IMR-90 (cell line): ENCODE results near the gene TRIM32. TPM values are rescaled to one million over a fixed set of nuclear protein-coding genes. Genes with fewer than 3 reads are reported as not detected.

Experiments
- ATAC-seq: fragments of 200-7000 bp; cut with Tn5 transposase; 2 replicates; pipeline ENCODE4 v1.9.1; 2020; ENCODE audit warnings: low read depth, mild to moderate bottlenecking, moderate library complexity
- BruUV-seq: library from RNA; stranded (reverse); fragments of 400-500 nt; replicated peaks from 2 replicates; lab custom pipeline; 2021; lab: Mats Ljungman, UMichigan
- CTCF ChIA-PET: fragments of 300-600 bp; formaldehyde crosslinking; extraction: SDS; loops from one replicate; lab custom pipeline; 2021; ENCODE audit warnings: antibody characterized with exemption; lab: Yijun Ruan, JAX
- POLR2A ChIA-PET: fragments of 300-600 bp; sonication (Branson Sonifier 250); formaldehyde crosslinking; loops from one replicate; lab custom pipeline; 2022; ENCODE audit warnings: antibody characterized with exemption; ENCODE audit not compliant: unreplicated experiment; lab: Charles Lee
- DNase-seq: peaks from one replicate; pipeline ENCODE4 v3.0.0; 2013
- H2AFZ ChIP-seq: replicated peaks from 2 replicates; pipeline ENCODE3; 2013; ENCODE audit warnings: low read length, mild to moderate bottlenecking; ENCODE audit not compliant: poor library complexity
- H2AK5ac ChIP-seq: 2 replicates; pipeline ENCODE4 v1.6.1; 2013; ENCODE audit warnings: low read depth, low read length, inconsistent platforms
- H2AK9ac ChIP-seq: replicated peaks from 2 replicates; pipeline ENCODE3; 2013; ENCODE audit warnings: mild to moderate bottlenecking, low read depth, low read length, moderate library complexity; ENCODE audit not compliant: poor library complexity
- H2BK120ac ChIP-seq: 2 replicates; pipeline ENCODE4 v1.6.1; 2013; ENCODE audit warnings: low read depth, low read length, inconsistent platforms
- H2BK15ac ChIP-seq: 3 replicates; pipeline ENCODE4 v1.6.1; 2013; ENCODE audit warnings: low read depth, low read length, inconsistent platforms
- H2BK20ac ChIP-seq: 2 replicates; pipeline ENCODE4 v1.6.1; 2013; ENCODE audit warnings: low read depth, mild to moderate bottlenecking, inconsistent platforms, low read length, moderate library complexity
- H2BK5ac ChIP-seq: 2 replicates; pipeline ENCODE4 v1.6.1; 2013; ENCODE audit warnings: mild to moderate bottlenecking, low read depth, low read length, inconsistent platforms; ENCODE audit not compliant: poor library complexity, severe bottlenecking
- H3K14ac ChIP-seq: replicated peaks from 2 replicates; pipeline ENCODE4 v1.6.1; 2013; ENCODE audit warnings: low read depth, low read length, inconsistent platforms
- H3K18ac ChIP-seq: 2 replicates; pipeline ENCODE4 v1.6.1; 2013; ENCODE audit warnings: low read depth, low read length, control low read depth
- H3K23ac ChIP-seq: 2 replicates; pipeline ENCODE4 v1.6.1; 2013; ENCODE audit warnings: low read depth, low read length, inconsistent platforms
- H3K27ac ChIP-seq: 2 replicates; pipeline ENCODE4 v1.5.1; 2013; ENCODE audit warnings: mild to moderate bottlenecking, control low read depth, low read length; ENCODE audit not compliant: insufficient read depth
- H3K27me3 ChIP-seq: 2 replicates; pipeline ENCODE4 v1.6.1; 2013; ENCODE audit warnings: low read length; ENCODE audit not compliant: control insufficient read depth, insufficient read depth
- H3K36me3 ChIP-seq: 2 replicates; pipeline ENCODE4 v1.6.1; 2013; ENCODE audit warnings: low read length, mixed read lengths; ENCODE audit not compliant: control insufficient read depth, insufficient read depth
- H3K4ac ChIP-seq: 2 replicates; pipeline ENCODE4 v1.6.1; 2013; ENCODE audit warnings: low read depth, low read length, inconsistent platforms
- H3K4me1 ChIP-seq: 2 replicates; pipeline ENCODE4 v1.6.1; 2013; ENCODE audit warnings: low read length, mixed read lengths; ENCODE audit not compliant: control insufficient read depth, insufficient read depth
- H3K4me2 ChIP-seq: 2 replicates; pipeline ENCODE4 v1.6.1; 2013; ENCODE audit warnings: low read depth, mild to moderate bottlenecking, control low read depth, low read length, moderate library complexity
- H3K4me3 ChIP-seq: 2 replicates; pipeline ENCODE4 v1.5.1; 2013; ENCODE audit warnings: low read depth, mild to moderate bottlenecking, control low read depth, low read length, moderate library complexity; ENCODE audit not compliant: insufficient read depth
- H3K56ac ChIP-seq: 2 replicates; pipeline ENCODE4 v1.6.1; 2013; ENCODE audit warnings: low read length, inconsistent platforms; ENCODE audit not compliant: insufficient read depth; ENCODE audit errors: extremely low read depth
- H3K79me1 ChIP-seq, 2 experiments: 2 replicates each; pipeline ENCODE4 v1.6.1; 2013; ENCODE audit warnings: low read length in 2 of 2, inconsistent platforms in 1 of 2, low read depth in 1 of 2
- H3K9ac ChIP-seq: 2 replicates; pipeline ENCODE4 v1.6.1; 2013; ENCODE audit warnings: low read depth, low read length, control low read depth
- H3K9me1 ChIP-seq: 2 replicates; pipeline ENCODE4 v1.6.1; 2013; ENCODE audit warnings: low read length, inconsistent platforms; ENCODE audit not compliant: insufficient read depth
- H3K9me3 ChIP-seq: 2 replicates; pipeline ENCODE4 v1.6.1; 2013; ENCODE audit warnings: low read length; ENCODE audit not compliant: control insufficient read depth, insufficient read depth
- H4K20me1 ChIP-seq: 2 replicates; pipeline ENCODE4 v1.6.1; 2013; ENCODE audit warnings: low read length, inconsistent platforms; ENCODE audit not compliant: insufficient read depth
- H4K5ac ChIP-seq: 2 replicates; pipeline ENCODE4 v1.6.1; 2013; ENCODE audit warnings: mild to moderate bottlenecking, low read depth, low read length, control low read depth
- H4K8ac ChIP-seq, 2 experiments: 2 replicates each; pipeline ENCODE4 v1.6.1; 2013; ENCODE audit warnings: low read depth in 2 of 2, low read length in 2 of 2, control low read depth in 1 of 2, inconsistent platforms in 1 of 2
- H4K91ac ChIP-seq: 2 replicates; pipeline ENCODE4 v1.6.1; 2013; ENCODE audit warnings: low read depth, low read length, inconsistent platforms; ENCODE audit not compliant: insufficient read depth
- BHLHE40 ChIP-seq: fragments of 150-350 bp; IDR thresholded peaks from 2 replicates; pipeline ENCODE4 v1.6.1; 2016; ENCODE audit warnings: mild to moderate bottlenecking, low read depth, low read length
- CEBPB ChIP-seq: IDR thresholded peaks from 2 replicates; pipeline ENCODE4 v1.6.1; 2012; ENCODE audit warnings: low read depth, low read length, improper control_type of control experiment
- CHD1 ChIP-seq: IDR thresholded peaks from 2 replicates; pipeline ENCODE4 v1.6.1; 2012; ENCODE audit warnings: low read depth, low read length, improper control_type of control experiment
- CTCF ChIP-seq: conservative IDR thresholded peaks from 2 replicates; pipeline ENCODE4 v1.5.1; 2012; ENCODE audit warnings: mild to moderate bottlenecking, low read depth, low read length, improper control_type of control experiment
- ELK1 ChIP-seq: fragments of 150-350 bp; IDR thresholded peaks from 2 replicates; pipeline ENCODE4 v1.6.1; 2016; ENCODE audit warnings: low read depth, mild to moderate bottlenecking, low read length, moderate library complexity, borderline replicate concordance
- MAFK ChIP-seq: IDR thresholded peaks from 2 replicates; pipeline ENCODE4 v1.6.1; 2012; ENCODE audit warnings: low read depth, low read length, improper control_type of control experiment
- MAZ ChIP-seq: IDR thresholded peaks from 2 replicates; pipeline ENCODE4 v1.6.1; 2012; ENCODE audit warnings: low read depth, mild to moderate bottlenecking, low read length, improper control_type of control experiment, moderate library complexity, borderline replicate concordance
- MXI1 ChIP-seq: IDR thresholded peaks from 2 replicates; pipeline ENCODE4 v1.6.1; 2012; ENCODE audit warnings: low read depth, mild to moderate bottlenecking, low read length, moderate library complexity, borderline replicate concordance
- NFE2L2 ChIP-seq: fragments of 150-350 bp; IDR thresholded peaks from 2 replicates; pipeline ENCODE4 v1.6.1; 2016; ENCODE audit warnings: low read depth, mild to moderate bottlenecking, low read length
- POLR2A ChIP-seq: IDR thresholded peaks from 2 replicates; pipeline ENCODE4 v1.6.1; 2012; ENCODE audit warnings: mild to moderate bottlenecking, low read depth, low read length
- RAD21 ChIP-seq: IDR thresholded peaks from 2 replicates; pipeline ENCODE4 v1.6.1; 2012; ENCODE audit warnings: low read length, improper control_type of control experiment
- RCOR1 ChIP-seq: IDR thresholded peaks from 2 replicates; pipeline ENCODE4 v1.6.1; 2012; ENCODE audit warnings: mild to moderate bottlenecking, low read length, improper control_type of control experiment; ENCODE audit not compliant: insufficient replicate concordance
- SMC3 ChIP-seq: fragments of 150-350 bp; IDR thresholded peaks from 2 replicates; pipeline ENCODE4 v1.6.1; 2016; ENCODE audit warnings: low read depth, mild to moderate bottlenecking, antibody characterized with exemption, low read length, moderate library complexity
- USF2 ChIP-seq: fragments of 150-350 bp; IDR thresholded peaks from 2 replicates; pipeline ENCODE4 v1.6.1; 2017; ENCODE audit warnings: mild to moderate bottlenecking, antibody characterized with exemption, low read length, low read depth
- WGBS, 2 experiments: methylation state at CpG; one replicate each; pipeline versions ENCODE4 v1.1.5 to v1.1.7; 2013; ENCODE audit warnings: missing lambda C conversion rate in 2 of 2; ENCODE audit not compliant: insufficient read length in 1 of 2; ENCODE audit errors: extremely low coverage in 2 of 2; 5-methylcytosine and 5-hydroxymethylcytosine counted together
- dilution Hi-C: fragments of 300-500 bp; cut with HindIII; formaldehyde crosslinking; loops from one replicate; pipeline ENCODE4 v1.14.3; 2018; ENCODE audit warnings: low sequenced_read_pairs; ENCODE audit not compliant: unreplicated experiment
- in situ Hi-C: fragments of 300-500 bp; cut with MboI; formaldehyde crosslinking; loops from 3 replicates; pipeline ENCODE4 v1.14.3; 2019; ENCODE audit warnings: low sequenced_read_pairs, inconsistent platforms, mixed read lengths
- intact Hi-C: fragments of 100-400 bp; cut with micrococcal nuclease; formaldehyde crosslinking; loops from 2 replicates; pipeline ENCODE4 v1.10.0; 2022
- polyA plus RNA-seq, 3 experiments: library from polyadenylated mRNA; depleted of rRNA; stranded (reverse); fragments of >200 nt; gene quantifications; 2 replicates each; pipeline ENCODE4 v1.2.3, GENCODE V29; 2012; ENCODE audit warnings: low replicate concordance in 1 of 3
- total RNA-seq: library from RNA; depleted of rRNA; stranded (reverse); fragments of >200 nt; gene quantifications from 2 replicates; pipeline ENCODE4 v1.2.3, GENCODE V29; 2012

The TRIM32 gene
- total and polyA plus RNA-seq, 2 of the 4 experiments (the other 2 are of a cell fraction), result 12.8 to 31.0 TPM

GRCh38 chr9:116661037-116661954 lies 25.8 kb upstream of the TRIM32 start:
- no peak overlapping the region for H4K5ac ChIP-seq
- H2AK9ac ChIP-seq, result no peak overlapping the region
- no peak overlapping the region for H3K4me2 ChIP-seq
- no peak overlapping the region for H3K14ac ChIP-seq
- H3K27me3 ChIP-seq, result no peaks in the 10 kb centered on the region; the same call in 1 of the 2 replicates
- ChIA-PET POLR2A (no interaction called here), CTCF (interaction anchor here (0.7 to 1.2 kb wide), 4 partner anchors 10 to 1077 kb away, joined by 3 to 4 read pairs (median 4); no protein-coding TSS in a partner anchor)
- TF ChIP-seq CTCF (peak; percentile 82), RCOR1 (no peak), BHLHE40 (no peak), USF2 (no peak), SMC3 (peak; percentile 82), ELK1 (no peak), CEBPB (no peak), NFE2L2 (no peak), CHD1 (no peak), MAZ (no peak), POLR2A (no peak), MAFK (no peak), MXI1 (no peak), RAD21 (peak; percentile 86)
- H3K18ac ChIP-seq, result no peak overlapping the region
- H4K91ac ChIP-seq, result no peak overlapping the region
- no peak overlapping the region for H3K4me3 ChIP-seq
- no peak overlapping the region for H2AK5ac ChIP-seq
- intact Hi-C loops (loop anchor here (1.0 to 5.0 kb wide), 3 partner anchors 74 to 1070 kb away; no protein-coding TSS in a partner anchor), in situ Hi-C loops (no loop called here), dilution Hi-C loops (no loop called here)
- no peak overlapping the region for H3K4ac ChIP-seq
- no peak overlapping the region for H2BK120ac ChIP-seq
- no peak overlapping the region for H2BK5ac ChIP-seq
- H3K56ac ChIP-seq, result no peak overlapping the region
- no peaks in the 10 kb centered on the region for H3K9me3 ChIP-seq
- no peaks in the 10 kb centered on the region for H3K36me3 ChIP-seq
- no peak overlapping the region for H3K23ac ChIP-seq
- H3K4me1 ChIP-seq, result peaks cover 3% of the 10 kb centered on the region; the same call in 1 of the 2 replicates
- H3K79me1 ChIP-seq, result no peaks in the 10 kb centered on the region
- WGBS, 2 experiments, result 50% methylated on average over 2 of the region's 7 CpGs; no CpG with 5 or more reads in 1 of the 2 experiments
- no peak overlapping the region for H2BK15ac ChIP-seq
- no peaks in the 10 kb centered on the region for H4K20me1 ChIP-seq
- H2AFZ ChIP-seq, result no peak overlapping the region
- H3K9me1 ChIP-seq, result no peaks in the 10 kb centered on the region
- DNase-seq, result peak; percentile 84
- peak; percentile 86 for ATAC-seq
- H2BK20ac ChIP-seq, result no peak overlapping the region
- no peak overlapping the region for H3K9ac ChIP-seq
- H4K8ac ChIP-seq, result no peak overlapping the region
- H3K27ac ChIP-seq, result no peak overlapping the region
- no TSS peak for BruUV-seq
